Hematopoietic multipotent progenitor cell (in vitro differentiated cells): ENCODE measurements around the gene GABBR1. TPM values are rescaled to one million over a fixed set of nuclear protein-coding genes. Genes with fewer than 3 reads are reported as not detected.

Experiments used
- DNase-seq, 3 donors: peaks; one replicate each; pipeline ENCODE4 v3.0.0-alpha.2; 2011 to 2015; ENCODE audit warnings: low read depth in 2 of 3, low spot score in 2 of 3
- total RNA-seq: library from RNA; depleted of rRNA; stranded (reverse); fragments of >200 nt; gene quantifications from one replicate; pipeline ENCODE4 v1.2.3, GENCODE V29; 2012

GABBR1 gene
- total RNA-seq, 1 donor, result 19.1 TPM

DNA sequence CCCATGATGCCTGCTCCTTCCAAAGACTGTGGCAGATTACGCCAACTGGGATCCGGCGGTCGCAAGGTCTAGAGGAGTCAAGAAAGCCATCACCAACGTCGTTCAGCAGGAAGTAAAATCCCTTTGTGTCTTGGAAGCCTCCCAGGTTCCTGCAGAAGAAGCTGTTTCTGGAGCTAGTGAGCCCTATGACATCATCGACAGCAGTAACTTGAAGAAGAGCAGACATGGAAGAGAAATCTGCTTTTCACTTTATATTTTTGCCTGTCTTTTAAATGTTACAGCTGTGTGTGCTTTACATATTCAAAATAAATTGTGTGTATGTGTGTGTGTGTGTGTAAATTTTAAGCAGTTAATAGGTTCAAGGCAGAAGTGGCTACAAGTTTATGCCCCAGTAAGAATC, 55.4 kb downstream of the GABBR1 start:
- DNase-seq, result no peak

GRCh38 chr6:29576056-29576455, 56.9 kb downstream of the GABBR1 start:
- no peak for DNase-seq

GRCh38 chr6:29567991-29568390, 65.0 kb downstream of the GABBR1 start:
- no peak for DNase-seq

DNA sequence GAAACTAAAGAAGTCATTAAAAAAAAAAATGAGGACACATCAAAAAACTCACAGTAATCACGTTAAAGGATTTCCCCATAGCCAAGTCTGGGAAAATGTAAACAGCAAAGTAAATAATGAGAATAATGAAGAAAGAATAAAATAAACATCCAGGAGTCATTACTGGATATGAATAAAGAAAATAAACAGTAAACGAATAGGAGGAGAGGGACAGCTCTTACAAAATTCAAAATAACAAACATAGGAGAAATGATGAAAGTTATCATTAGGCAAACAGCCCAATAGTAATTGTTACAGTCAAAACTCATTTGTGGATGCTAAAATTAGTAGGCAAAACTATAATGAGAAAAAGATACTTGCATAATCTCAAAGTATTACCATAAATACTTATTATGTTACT, 65.4 kb downstream of the GABBR1 start:
- no peak for DNase-seq

DNA sequence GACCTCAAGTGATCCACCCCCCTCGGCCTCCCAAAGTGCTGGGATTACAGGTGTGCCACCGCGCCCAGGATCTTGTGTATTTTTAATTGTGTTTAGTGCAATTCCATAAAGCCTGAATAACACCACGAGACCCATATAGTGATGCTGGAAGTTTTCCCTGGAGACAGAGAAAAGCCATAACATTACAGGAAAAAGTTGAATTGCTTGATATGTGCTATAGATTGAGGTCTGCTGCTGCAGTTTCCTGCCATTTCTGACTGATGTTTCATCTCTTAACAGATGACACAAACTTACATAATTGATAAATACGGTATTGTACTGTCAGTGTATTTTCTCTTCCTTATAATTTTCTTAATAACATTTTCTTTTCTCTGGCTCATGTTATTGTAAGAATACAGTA, 66.1 kb downstream of the GABBR1 start:
- no peak for DNase-seq

DNA sequence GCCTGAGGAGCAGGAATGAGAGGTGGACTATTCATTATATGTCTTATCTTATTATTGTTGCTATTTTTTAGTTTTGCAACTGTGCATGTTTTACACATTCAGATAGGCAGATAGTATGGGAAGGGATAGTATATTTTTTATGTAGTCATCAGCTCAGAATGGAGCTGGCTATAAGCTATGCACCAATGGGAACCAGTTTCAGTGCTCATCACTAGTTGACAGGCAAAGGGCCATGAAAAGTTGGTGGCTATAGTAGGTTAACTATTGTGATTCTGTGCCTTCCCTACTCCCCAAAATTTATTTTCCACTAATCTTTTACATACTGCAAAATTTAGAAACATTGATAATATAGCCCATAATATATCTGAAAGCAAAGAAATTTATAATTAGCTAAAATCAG, 68.1 kb downstream of the GABBR1 start:
- DNase-seq, result no peak

DNA sequence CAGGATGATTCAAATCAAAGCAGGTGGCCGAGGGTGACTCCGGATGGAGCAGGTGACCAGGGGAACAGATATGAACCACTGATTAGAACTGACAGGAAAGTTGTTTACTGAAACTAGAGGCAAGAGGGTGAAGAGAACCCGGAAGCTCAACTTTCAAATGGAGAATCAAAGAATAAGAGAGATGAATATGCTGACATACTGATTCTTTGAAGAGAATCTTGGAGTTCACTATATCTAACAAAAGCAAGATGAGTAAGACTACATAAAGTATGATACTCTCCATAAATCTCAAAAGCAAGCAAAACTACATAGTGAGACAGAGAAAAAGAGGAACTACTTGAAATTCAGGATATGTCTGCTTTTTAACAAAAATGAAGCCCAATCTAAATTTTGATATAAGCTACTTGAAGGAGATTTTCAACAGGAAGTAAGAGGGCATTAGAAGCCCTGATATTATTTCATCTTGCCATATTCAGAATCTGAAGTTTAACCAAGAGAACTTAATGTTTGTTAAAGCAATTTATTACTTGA, 69.5 kb downstream of the GABBR1 start:
- DNase-seq, result peak in 2 of 3 donors; percentile 24 to 68

- DNase-seq, result no peak
These were observed 71.3 kb downstream of the GABBR1 start for GRCh38 chr6:29561606-29562181.

- DNase-seq, result no peak
These were observed 71.9 kb downstream of the GABBR1 start for GRCh38 chr6:29561091-29561490.

- DNase-seq, result no peak
These were observed 73.3 kb downstream of the GABBR1 start, which contains the start of gene UBD for GRCh38 chr6:29559524-29560287. Gene UBD, minus strand, starts transcription at chr6:29559732. Its CDS starts 31 bp downstream, at chr6:29559701.

- no peak for DNase-seq
These were observed 74.4 kb downstream of the GABBR1 start for GRCh38 chr6:29558439-29559079.

- DNase-seq, result no peak
These were observed 75.7 kb downstream of the GABBR1 start for GRCh38 chr6:29557320-29557719.

DNA sequence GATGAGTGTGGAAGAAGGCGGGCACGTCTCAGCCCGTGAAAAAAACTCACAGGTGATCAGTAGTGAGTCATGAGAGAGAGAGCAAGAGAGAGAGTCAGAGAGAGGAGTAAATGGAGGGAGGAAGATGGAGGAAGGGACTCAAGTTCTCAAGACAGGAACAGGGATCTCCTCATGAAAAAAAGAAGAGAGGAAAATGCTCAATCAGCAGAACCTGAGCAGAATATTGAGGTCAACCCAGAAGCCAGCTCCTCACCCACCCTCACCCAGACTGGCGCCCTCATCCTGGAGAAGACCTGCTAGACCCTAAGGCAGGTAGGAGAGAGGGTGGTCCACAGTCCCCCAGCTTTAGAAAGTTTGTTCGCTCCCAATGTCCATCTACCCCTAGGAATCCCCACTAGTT, 78.2 kb downstream of the GABBR1 start:
- DNase-seq, result peak in 1 of 3 donors; percentile 8

GRCh38 chr6:29553268-29554057, 79.5 kb downstream of the GABBR1 start:
- DNase-seq, result peak in 2 of 3 donors; percentile 49 to 57

GRCh38 chr6:29552512-29553051, 80.4 kb downstream of the GABBR1 start:
- peak; percentile 29 to 92 (median 75) for DNase-seq

DNA sequence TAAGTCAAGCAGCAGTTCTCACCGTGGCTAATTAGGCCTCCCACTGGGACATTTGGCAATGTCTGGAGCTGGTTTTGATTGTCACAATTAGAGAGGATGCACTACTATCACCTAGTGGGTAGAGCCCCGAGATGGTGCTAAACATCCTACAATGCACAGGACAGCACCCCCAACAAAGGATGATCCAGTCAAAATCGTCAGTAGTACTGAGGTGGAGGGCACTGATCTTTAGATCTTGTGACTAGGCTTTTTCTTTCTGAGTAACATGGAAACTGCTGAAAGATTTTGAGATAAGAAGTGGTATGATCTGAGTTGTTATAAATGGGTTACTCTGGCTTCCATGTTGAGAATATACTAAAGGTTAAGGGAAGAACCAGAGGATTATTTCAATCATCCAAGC, 85.4 kb downstream of the GABBR1 start:
- no peak for DNase-seq

DNA sequence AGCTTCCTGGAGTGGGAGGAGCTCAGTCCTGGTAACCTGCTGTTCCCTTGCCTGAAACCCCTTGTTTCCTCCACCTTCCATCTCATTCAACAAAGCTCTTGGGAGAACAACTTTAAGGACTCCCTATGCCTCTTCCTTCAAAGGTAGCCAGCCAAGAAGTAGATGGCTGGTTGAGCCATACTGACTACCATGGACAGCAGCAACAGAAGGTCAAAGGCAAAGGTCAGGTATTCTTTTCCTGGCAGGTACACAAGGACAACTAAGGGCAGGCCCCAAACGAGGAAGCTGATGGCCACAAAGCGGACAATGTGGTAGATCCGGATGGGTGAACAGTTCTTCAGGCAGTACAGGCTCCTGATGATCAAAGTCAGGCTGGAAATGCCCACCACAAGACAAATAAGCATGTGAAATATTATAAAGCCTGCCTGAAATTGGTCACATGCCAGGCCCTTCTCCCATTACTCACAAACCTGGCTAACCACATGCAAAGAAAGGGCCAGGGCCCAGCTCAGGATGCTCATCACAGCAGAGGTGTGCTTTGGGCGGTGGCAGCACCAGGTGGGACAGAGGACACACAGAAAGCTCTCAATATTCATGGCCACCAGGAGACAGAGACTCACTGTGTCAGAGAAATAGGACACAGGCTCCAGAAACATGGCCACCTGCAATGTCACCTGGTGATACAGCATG, 95.1 kb downstream of the GABBR1 start:
- no peak for DNase-seq

GRCh38 chr6:29532320-29532951, 100.5 kb downstream of the GABBR1 start:
- DNase-seq, result no peak

DNA sequence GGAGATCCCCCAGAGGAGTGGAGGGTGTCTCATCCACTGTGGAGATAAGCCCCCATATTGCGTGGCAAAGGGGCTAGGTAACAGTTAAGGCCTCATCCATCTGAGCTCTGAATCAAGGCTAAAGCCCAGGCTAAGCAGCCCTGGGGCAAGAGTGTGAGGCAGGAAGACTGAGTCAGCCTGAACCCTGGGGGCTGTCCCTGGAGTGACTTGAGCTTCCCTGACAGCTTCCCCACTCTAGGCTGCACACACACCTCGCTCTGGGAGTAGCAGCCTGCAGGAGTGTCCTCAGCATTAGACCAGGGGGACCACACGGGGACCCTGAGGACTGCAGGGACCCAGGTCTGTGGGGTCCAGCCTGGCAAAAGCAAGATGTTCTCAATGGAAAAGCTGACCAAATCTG, 101.3 kb downstream of the GABBR1 start:
- no peak for DNase-seq
